CD4-positive, alpha-beta T cell treated with Interleukin-15 for 4 hours (primary cell): ENCODE results near the gene IKZF2.

Source experiments
- DNase-seq: peaks from one replicate; pipeline ENCODE4 v3.0.0-alpha.2; 2020; ENCODE audit warnings: low spot score

The IKZF2 gene

GRCh38 chr2:212958757-212959295, 192.6 kb downstream of the IKZF2 start:
- DNase-seq = no peak

GRCh38 chr2:212958133-212958532, 193.3 kb downstream of the IKZF2 start:
- no peak for DNase-seq

GRCh38 chr2:212957624-212958023, 193.8 kb downstream of the IKZF2 start:
- DNase-seq = no peak

- no peak for DNase-seq
Observed at GRCh38 chr2:212956665-212957607, 194.5 kb downstream of the IKZF2 start.

- no peak for DNase-seq
Observed at GRCh38 chr2:212953170-212953920, 198.1 kb downstream of the IKZF2 start.

GRCh38 chr2:212949786-212950185, 201.6 kb downstream of the IKZF2 start:
- no peak for DNase-seq
